HG02885 (cell line): ENCODE data around the gene SMIM15.

Experiments
- ATAC-seq: cut with Tn5 transposase; IDR thresholded peaks from one replicate; pipeline ENCODE4 v1.9.1; 2021; ENCODE audit warnings: mild to moderate bottlenecking; ENCODE audit not compliant: unreplicated experiment, poor library complexity

The SMIM15 gene

DNA sequence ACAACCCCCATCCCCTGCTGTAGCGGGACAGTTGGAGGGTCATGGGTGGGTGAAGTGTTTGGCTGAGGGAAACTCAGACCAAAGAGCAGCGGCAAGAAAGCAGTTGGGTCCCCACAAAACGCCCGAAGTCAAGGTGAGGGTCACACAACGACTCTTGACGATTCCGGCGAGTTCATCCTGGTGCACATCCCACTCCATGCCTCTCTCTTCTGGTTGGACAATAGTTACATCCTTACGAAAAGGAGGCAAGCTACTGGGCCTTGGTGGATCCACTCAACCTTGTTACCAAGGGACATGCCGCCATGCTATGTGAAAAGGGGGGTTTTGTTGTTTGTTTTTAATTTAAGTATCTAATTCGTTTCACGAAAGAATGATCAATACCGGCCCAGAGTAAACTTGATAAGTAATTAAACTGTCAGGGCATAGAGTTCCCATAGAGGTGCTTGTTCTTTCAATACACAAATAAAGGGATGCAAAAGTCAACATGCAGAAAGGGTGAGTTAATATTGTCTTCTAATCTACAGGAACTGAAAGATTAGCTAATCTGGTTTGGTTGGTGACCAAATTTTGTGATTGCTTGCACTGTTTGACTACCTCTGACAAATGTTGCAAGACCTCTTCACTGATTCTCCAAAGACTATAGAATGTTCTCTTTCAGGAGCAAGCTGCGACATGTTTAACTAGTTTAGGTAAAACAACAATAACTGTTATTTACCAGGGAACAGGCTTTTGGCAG lies 732 bp upstream of the SMIM15 start:
- ATAC-seq: no peak

DNA sequence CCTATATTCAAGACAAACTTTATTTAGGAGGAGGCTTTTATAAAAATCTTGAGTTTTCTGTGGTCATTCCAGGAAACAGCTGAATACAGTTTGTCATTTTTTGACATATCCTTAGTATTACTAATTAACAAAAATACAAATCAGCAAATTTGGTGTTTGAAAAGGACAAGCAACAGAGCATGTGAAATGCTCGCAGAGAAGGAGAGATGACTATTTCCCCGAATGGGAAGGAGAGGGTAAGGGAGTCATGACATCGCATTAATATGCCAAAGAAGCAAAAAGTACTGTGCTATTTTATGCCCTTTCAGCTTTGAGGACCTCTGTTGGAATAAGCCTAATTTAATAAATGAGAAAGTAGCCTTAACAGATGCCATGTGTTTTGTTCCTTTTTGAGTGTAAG lies 1.8 kb downstream of the SMIM15 start:
- no peak for ATAC-seq

DNA sequence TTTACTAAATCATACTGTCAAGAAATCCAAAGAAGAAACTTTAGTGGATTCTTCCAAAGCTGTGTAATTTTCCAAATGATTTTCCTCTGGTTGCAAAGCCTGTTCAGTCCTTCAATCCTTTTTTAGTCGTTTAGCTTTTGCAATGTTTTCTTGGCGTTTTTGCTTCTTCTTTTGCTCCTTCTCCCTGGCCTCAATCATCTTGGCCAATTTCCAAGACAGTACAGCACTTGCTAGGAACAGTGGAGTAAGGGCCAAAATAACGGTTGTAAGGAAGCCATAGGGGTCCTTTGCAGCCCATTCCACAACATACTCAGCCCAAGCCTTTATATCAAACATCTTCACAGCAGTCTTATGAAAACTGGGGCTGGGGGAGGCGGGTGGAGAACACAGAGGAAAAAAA lies 2.4 kb downstream of the SMIM15 start:
- ATAC-seq: no peak

DNA sequence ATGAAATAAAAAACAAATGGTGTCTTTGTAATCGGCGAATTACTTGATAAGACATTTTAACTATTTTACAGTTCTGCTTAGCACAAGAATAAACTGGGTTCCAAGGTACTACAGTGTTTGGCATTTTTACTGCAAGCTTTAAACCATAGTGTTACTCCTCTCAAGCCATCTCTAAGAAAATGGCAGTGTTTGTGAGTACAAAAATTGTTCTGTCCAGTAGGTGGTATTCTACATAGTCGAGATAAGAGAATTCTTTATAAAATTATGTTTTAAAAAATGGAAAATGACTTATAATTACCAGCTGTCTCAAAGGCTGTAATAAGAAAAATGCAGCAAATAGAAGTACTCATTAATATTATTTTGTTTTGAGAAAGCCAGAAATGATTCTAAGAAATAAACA lies 3.2 kb downstream of the SMIM15 start:
- ATAC-seq: no peak

DNA sequence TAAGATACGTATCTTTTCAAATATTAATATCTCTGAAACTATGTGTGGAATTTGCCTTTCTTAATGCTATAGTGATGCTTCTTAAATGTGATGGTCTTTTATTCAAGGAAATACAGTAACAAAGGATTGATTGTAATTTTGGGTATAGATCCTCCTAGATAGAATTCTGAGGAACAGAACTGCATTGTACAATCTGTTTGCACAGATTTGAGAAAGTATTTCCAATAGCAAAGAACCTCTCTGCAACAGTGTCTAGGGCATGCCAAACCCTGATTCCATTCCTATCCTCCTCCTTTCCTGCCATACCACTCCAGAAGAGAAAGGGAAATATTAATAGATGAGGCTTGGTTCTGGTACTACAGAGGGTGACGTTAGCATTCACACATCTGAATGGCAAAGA lies 10.4 kb downstream of the SMIM15 start:
- no peak for ATAC-seq

DNA sequence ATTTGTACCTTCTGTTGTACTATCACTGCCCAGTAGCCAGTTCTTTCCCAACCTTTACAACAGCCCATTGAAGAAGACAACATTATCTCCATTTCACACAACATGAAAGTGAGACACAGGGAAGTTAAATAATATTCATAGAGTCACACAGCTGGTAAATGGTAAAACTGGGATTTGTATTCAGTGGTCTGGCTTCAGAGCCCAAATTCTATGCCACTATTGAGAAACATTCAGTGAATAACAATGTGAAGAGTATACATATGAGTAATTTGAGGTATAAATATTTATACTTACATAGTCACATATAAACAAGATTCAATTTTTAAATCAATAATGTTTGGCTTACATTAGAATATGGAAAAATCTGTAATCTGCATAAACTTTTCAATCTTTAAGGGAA lies 13.8 kb downstream of the SMIM15 start:
- no peak for ATAC-seq

DNA sequence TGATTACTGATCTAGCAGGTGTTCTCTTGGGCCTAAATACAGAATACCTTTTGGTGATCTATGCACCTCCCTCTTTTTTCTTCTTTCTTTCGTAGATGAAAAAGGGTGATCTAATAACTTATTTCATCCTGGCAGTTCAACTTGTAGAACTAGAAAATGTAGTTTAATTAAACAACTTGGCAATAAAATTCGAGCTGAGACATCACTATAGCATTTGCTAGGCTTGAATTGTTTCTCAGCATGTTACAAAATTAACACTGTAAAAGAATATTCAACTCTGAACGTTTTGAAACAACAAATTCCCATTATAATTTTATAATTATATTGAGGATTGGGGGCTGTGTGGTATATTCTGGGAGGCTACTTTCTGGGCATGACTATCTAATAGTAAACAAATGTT lies 19.5 kb downstream of the SMIM15 start:
- ATAC-seq: no peak

DNA sequence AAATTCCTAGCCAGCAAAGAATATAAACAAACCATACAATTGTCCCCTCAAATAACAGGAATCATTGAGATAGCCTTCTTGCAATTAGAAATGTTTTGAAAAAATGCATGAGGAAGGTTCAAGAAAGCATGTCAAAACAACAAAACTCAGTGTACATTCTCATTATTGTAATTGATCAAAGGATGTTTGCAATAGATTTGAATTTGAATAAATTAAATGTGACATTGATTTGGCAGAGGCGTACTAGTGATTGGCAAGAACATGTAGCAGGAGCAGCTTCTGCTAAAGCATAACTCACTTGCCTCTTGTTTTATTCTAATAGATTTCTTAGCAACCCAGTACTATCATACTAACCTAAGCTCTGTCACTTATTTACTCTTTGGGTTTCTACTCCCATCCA lies 19.9 kb downstream of the SMIM15 start:
- no peak for ATAC-seq

DNA sequence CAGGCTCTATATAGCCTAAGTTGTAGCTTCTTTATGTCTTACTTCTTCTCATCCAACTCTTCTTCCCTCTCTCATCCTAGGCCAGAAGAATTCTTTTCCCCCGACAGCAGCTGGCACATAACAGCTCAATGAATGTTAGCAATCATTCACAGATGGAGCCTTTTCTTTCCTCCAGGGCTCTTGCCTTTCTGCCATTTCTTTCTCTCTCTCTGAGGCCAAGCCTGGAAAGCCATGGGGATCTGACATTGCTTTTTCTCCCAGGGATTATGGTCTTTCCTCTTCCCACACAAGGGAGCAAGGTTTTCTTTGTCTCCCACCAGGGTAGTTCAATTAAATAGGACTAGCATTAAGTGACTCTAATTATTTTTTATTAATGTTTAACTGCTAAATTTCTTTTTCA lies 20.5 kb downstream of the SMIM15 start:
- ATAC-seq: no peak

DNA sequence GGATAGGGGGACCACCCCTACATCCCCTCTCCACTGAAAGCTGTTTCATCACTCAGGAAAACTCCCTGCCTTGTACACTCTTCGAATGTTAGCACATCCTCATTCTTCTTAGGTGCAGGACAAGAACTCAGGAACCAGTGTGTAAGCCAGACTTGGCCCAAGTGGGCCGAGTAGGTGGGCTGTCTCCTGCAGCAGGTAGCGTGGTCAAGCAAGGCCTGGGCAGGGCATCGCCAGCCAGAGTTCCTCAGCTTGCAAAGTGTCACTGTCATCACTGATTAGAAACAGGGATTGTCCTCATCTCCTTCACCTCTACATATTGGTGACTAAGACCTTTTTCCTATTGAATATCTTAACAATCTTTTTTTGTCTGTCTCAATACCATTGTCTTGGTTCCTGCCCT lies 22.3 kb downstream of the SMIM15 start:
- no peak for ATAC-seq

DNA sequence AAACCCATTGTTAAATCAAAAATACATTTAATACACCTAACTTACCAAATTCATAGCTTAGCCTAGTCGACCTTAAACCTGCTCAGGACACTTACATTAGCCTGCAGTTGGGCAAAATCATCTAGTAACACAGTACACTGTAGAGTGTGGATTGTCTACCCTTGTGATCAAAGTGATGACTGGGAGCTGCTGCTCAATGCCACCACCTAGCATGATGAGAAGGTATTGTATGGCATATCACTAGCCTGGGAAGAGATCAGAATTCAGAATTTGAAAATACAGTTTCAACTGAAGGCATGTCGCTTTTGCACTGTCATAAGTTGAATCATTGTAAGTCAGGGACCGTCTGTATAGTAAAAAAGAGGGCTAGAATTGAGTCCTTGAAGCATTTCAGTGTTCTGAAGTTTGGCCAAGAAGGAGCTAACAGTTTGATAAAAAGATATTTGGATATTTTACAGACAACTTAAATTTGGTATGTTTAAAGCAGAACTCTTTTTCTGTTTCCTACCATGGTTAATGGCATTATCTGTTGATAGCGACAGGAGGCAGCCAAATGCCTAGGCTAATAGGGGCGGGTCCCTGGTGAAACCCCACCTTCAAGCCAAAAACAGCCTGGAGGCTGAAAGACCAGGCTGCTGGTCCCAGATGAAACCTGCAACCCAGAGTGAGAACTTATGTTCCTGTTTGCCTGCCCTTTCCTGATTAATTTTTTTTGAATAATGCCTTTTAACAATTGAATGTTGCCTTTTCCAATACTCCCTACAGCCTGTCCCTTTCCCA lies 23.0 kb downstream of the SMIM15 start:
- no peak for ATAC-seq

DNA sequence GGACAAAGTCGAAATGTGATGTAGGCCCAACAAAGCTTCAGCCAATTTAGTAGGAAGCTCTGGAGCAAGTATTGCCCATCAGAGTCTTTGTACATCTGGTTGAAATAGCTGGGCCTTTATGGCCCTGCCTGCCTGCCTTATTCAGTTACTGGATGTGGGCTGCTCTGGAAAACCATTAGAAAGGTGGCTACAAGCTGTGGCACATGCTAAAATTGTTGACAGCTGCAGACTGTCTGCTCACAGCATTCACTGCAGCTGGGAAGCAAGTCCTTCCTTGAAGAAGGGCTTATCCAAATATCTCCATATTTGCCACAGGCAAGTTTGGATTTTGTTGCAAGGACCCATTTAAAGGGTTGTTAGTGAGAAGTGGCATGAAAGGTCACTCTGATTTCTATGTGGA lies 24.4 kb downstream of the SMIM15 start:
- ATAC-seq: no peak

DNA sequence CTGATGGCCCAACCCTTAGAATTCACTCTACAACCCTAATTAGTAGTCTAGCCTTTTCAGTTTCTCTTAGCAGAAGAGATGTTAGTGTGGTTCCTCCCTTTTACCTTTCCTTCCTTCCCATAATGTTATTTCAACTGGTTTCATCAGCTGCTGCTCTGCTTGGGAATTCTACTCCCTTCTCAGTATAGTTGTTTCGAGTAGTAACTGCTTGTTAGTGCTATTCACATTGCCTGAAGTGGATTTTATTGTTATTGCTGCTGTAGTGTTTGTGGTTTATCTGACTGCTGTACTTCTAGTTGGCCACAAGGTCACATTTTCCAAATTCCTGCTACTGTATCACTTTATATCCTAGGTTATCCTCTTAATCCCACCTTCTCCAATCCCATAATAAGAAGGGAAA lies 29.7 kb downstream of the SMIM15 start:
- no peak for ATAC-seq

DNA sequence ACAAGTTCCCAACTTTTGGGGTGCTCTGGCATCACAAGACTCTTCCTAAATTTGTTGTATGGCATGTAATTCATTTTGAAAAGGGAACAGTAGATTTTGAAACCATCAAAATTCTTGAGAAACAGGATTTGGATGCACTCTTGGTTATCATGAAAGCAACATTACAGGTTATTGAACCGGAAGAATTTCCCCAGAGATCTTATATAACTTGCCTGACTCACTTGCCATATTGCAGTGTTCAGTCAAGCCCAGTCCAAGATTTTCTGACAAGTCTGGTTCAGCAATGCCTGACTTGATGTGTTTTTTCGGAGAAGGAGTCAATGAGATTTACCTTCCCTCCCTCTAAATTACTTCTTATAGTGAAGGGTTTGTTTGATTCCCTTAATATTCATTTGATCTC lies 32.0 kb downstream of the SMIM15 start:
- ATAC-seq: no peak

DNA sequence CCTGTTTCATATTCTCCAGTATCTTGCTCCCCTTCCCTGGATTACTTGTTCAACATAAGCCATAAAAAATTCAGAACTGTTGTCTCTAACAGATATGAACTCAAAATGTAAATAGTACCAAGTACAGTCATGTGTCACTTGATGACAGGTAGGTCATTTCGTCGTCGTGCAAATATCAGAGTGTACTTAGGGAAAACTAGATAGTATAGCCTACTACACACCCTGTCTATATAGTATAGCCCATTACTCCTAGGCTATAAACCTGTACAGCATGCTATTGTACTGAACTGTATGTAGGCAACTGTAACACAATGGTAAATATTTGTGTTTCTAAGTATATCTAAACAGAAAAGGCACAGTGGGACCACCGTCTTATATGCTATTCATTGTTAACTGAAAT lies 39.1 kb downstream of the SMIM15 start:
- ATAC-seq: no peak

DNA sequence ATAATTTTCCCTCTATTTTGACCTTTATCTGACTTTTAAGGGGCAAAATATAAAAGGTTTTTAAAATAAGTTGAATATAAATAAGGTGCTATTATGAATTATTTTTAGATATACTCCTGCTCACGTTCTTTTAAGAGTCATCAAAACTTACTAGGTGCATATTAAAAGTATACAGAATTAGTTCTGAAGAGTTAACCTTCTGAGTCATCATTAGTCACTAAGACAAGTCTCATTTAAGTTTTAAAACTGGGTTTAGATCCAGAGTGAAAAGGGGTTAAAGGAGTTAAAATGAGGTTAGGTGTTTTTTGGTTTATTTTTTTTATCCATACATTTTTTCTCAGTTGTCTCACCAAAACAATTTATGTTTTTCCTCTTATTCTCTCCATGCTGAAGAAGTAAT lies 41.7 kb downstream of the SMIM15 start:
- no peak for ATAC-seq

DNA sequence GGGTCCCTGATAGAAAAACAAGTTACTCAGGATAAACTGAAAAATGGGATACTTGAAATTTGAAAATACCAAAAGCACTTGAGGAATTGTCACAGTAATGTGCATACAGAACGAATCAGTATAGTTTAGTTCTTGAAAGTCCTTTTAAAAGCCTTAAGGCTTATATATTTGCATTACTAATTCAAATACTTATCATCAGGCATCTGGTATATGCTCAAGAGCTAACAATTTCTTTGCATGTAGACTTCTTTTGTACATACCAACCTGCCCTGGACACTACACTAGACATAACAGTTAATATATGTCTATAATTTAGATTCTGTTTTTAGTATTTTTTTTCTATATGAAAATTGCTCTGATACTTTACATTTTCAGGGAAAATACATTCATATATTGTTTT lies 43.2 kb downstream of the SMIM15 start:
- ATAC-seq: no peak

DNA sequence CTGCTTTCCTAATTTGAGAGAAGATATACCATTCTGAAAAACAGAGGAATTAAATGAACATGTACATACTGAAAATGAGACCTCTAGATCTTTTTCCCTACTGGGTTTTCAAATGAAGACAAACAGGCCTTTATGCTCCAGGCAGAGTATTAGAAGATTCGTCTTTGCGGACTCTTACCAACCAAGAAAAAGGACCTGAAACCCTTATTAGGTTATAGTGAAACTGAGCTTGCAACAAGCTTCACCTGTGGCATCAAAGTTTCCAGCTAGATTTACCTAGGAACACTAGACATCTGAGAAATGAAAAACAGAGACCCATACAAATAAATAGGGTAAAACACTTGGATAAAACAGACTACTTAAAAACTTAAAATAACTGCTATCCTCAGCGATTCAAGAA lies 46.3 kb downstream of the SMIM15 start:
- no peak for ATAC-seq

DNA sequence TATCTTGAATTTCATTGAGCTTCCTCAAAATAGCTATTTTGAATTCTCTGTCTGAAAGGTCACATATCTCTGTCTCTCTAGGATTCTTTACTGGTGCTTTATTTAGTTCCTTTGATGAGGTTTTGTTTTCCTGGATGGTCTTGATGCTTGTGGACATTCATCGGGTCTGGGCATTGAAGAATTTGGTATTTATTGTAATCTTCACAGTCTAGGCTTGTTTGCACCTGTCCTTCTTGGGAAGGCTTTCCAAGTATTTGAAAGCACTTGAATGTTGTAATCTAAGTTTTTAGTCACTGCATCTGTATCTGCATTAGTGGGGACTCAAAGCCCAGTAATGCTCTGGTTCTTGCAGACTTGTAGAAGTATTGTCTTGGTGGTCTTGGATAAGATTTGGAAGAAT lies 47.8 kb downstream of the SMIM15 start:
- ATAC-seq: no peak
